Fibroblast of pulmonary artery (primary cell): ENCODE measurements around the gene ZNF296.

Experiments used
- DNase-seq: peaks from one replicate; pipeline ENCODE4 v3.0.0-alpha.2; 2010; ENCODE audit warnings: low read depth
- H3K4me3 ChIP-seq: replicated peaks from 2 replicates; pipeline ENCODE4 v1.5.1; 2011; ENCODE audit warnings: low read depth, mild to moderate bottlenecking, control low read depth, low read length, moderate library complexity
- CTCF ChIP-seq: IDR thresholded peaks from 2 replicates; pipeline ENCODE4 v1.5.1; 2011; ENCODE audit warnings: mild to moderate bottlenecking, control low read depth, low read length, inconsistent platforms; ENCODE audit errors: missing control alignments

Gene ZNF296

GRCh38 chr19:45066921-45067661 lies 9.2 kb downstream of the ZNF296 start:
- DNase-seq = no peak
- no peak overlapping the region for H3K4me3 ChIP-seq
- TF ChIP-seq CTCF = no peak

GRCh38 chr19:45063851-45064801 lies 12.2 kb downstream of the ZNF296 start:
- no peak overlapping the region for H3K4me3 ChIP-seq
- no peak for DNase-seq
- TF ChIP-seq CTCF = no peak

- no peak for DNase-seq
- no peak for TF ChIP-seq CTCF
- no peak overlapping the region for H3K4me3 ChIP-seq
Observed at GRCh38 chr19:45061965-45062364, 14.3 kb downstream of the ZNF296 start.

DNA sequence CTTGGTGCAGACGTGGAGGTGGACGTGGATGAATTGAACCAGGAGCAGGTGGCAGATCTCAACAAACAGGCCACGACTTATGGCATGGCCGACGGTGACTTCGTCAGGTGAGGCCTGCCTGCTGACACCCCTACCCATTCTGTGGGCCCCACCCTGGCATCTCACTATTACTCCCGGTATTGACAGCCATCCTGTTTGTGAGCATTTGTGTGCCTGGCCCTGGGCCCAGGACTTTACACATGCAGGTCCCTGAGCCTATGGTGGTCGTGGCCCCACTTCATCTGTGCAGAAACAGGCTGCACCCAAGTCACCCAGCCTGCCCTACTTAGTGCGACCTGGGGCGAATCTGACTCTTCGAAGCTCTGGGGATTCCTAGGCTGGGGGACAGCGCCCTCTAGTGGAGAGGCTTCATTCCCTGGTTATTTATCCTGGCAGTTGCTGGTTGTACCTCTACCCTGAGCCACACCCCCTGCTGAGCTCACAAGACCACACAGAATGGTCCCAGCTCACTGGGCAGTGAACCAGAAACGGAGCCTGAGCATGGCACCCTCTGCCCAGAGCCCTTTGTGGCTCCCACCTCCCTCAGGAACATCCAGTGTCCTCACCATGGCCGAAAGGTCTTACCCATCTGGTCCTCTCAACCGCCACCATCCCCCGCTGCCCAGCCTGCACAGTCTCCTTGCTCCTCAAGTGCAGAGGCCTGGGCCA lies 16.9 kb downstream of the ZNF296 start:
- DNase-seq = peak; percentile 85
- no peak overlapping the region for H3K4me3 ChIP-seq
- peak; percentile 85 for TF ChIP-seq CTCF

DNA sequence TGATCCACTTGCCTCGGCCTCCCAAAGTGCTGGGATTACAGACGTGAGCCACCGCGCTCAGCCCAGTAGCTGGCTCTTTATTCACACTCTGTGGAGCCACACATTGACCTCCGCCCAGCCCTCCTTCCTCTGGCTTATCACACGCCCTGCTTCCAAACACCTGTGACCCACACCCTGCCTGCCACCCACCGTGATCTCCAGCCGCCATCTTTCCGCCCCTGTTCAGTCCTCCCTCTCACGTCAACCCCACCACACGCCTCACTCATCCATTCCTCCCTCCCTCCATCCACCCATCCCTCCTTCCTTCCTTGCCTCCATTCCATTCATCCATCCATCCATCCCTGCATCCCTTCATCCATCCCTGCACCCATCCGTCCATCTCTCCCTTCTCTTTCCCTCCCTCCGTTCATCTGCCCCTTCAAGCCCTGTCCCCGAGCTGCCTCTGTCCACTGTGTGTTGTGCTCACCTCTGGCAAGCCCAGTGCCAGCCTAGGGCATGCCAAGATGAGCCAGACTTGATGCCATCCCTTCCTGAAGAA lies 17.6 kb downstream of the ZNF296 start:
- no peak for TF ChIP-seq CTCF
- DNase-seq = no peak
- no peak overlapping the region for H3K4me3 ChIP-seq

DNA sequence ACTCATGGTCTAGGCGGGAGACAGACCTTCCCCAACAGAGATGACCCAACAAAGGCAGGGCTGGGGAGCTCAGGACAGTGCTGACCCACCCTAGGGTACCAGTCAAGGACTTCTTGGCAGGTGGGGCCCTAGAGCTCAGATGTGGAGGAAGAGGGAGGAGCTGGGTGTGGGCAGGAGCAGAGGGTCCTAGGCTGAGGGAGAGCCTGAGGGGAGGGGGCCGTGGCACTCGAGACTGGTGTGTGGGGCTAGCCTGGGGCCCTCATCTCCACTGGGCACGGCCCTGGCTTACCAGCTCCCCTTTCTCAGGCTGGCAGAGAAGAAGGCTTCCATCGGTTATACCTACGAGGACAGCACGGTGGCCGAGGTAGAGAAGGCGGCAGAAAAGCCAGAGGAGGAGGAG lies 18.8 kb downstream of the ZNF296 start:
- TF ChIP-seq CTCF = no peak
- DNase-seq = no peak
- no peak overlapping the region for H3K4me3 ChIP-seq
